ENCODE data around the gene NDUFS1. TPM values are rescaled to one million over a fixed set of nuclear protein-coding genes. Genes with fewer than 3 reads are reported as not detected.
"Not testable (repeated sequence)": the region's sequence is repeated elsewhere in the genome, so short reads cannot be mapped to it uniquely, and the experiment has no call there.

NDUFS1 gene
- total RNA-seq, 1 donor from 2014 or later = 82.7 TPM

DNA sequence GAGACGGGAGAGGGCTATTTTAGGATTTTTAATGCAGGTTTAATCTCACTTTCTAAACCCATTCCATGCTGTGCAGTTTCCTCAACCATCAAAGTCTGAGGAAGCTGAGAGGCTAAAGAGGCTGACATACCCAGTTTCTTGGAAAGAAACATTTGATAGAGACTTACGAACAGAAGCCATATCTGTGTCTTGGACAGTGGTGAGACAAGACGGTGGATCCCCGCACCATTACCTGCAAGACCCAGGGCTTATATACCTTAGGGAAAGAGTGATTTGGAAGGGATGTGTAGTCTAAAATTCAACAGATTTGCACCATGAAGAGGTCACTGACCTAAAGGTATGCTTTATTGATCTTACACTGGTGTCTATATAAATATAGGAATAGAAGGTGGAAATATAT lies 13.9 kb upstream of the NDUFS1 start:
- no peaks in the 10 kb centered on the region for H3K27me3 Mint-ChIP-seq (ENCODE audit: low read depth)
- TF ChIP-seq CTCF (IDR thresholded peaks at IDR 0.05) = no peak
- H3K4me3 Mint-ChIP-seq (ENCODE audit: unreplicated experiment) = no peak overlapping the region
- H3K36me3 Mint-ChIP-seq (ENCODE audit: low read depth) = peaks cover 7% of the 10 kb centered on the region
- no peak for DNase-seq (ENCODE audit: low spot score)
- H3K27ac Mint-ChIP-seq (ENCODE audit: unreplicated experiment) = no peak overlapping the region
- peaks cover 3% of the 10 kb centered on the region for H3K9me3 Mint-ChIP-seq (ENCODE audit: low read depth)
- H3K4me1 Mint-ChIP-seq (ENCODE audit: low read depth) = no peaks in the 10 kb centered on the region

GRCh38 chr2:206171624-206172397 lies 12.6 kb upstream of the NDUFS1 start:
- not testable (repeated sequence) for H3K9me3 Mint-ChIP-seq (ENCODE audit: low read depth); H3K27ac Mint-ChIP-seq (ENCODE audit: unreplicated experiment); H3K27me3 Mint-ChIP-seq (ENCODE audit: low read depth); H3K4me3 Mint-ChIP-seq (ENCODE audit: unreplicated experiment); H3K4me1 Mint-ChIP-seq (ENCODE audit: low read depth); DNase-seq (ENCODE audit: low spot score)
- peaks cover 11% of the 10 kb centered on the region for H3K36me3 Mint-ChIP-seq (ENCODE audit: low read depth)

DNA sequence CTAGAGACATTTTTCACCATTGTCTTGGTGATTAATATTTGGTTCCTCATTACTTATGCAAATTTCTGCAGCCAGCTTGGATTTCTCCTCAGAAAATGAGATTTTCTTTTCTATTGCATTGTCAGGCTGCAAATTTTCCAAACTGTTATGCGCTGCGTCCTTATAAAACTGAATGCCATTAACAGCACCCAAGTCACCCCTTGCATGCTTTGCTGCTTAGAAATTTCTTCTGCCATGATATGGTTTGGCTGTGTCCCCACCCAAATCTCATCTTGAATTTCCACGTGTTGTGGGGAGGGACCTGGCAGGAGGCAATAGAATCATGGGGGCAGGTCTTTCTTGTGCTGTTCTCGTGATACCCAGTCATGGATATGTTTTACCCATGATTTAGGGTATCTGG lies 9.0 kb upstream of the NDUFS1 start:
- not testable (repeated sequence) for H3K27ac Mint-ChIP-seq (ENCODE audit: unreplicated experiment); H3K9me3 Mint-ChIP-seq (ENCODE audit: low read depth)
- H3K36me3 Mint-ChIP-seq (ENCODE audit: low read depth) = peaks cover 18% of the 10 kb centered on the region

DNA sequence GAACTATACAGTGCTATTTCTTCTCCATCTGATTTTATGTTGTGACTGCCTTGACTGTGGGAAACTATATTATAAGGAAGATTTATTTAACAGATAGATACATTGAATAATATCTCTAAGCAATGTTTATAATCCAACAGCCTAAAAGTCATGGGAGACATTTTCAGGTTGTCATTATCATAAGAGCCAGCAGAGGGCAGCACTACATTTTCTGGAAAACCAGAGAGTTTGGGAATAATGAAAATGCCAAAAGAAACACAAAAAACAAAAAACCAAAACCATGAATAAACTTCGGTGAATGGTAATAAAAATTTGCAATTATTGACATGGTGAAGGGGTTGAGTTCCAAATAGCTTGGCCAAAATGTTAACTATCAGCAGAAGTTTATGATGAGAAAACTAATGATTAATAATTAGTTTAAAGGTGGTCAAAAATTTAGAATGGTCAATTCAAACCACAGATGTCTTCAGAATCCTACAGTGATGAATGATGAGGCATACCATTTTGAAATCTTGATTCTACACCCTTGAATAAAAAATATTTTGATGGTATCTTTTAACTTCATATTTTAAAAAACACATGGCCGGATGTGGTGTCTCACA lies 5.1 kb upstream of the NDUFS1 start:
- peaks cover 30% of the 10 kb centered on the region for H3K4me1 Mint-ChIP-seq (ENCODE audit: low read depth)
- peaks cover 3% of the 10 kb centered on the region for H3K9me3 Mint-ChIP-seq (ENCODE audit: low read depth)
- peak; percentile 92 for TF ChIP-seq CTCF (IDR thresholded peaks at IDR 0.05)
- H3K27me3 Mint-ChIP-seq (ENCODE audit: low read depth) = no peaks in the 10 kb centered on the region
- no peak overlapping the region for H3K4me3 Mint-ChIP-seq (ENCODE audit: unreplicated experiment)
- no peak for DNase-seq (ENCODE audit: low spot score)
- peaks cover 30% of the 10 kb centered on the region for H3K36me3 Mint-ChIP-seq (ENCODE audit: low read depth)
- H3K27ac Mint-ChIP-seq (ENCODE audit: unreplicated experiment) = no peak overlapping the region

More for the DNA sequence above, 9.0 kb upstream of the NDUFS1 start:
- DNase-seq (ENCODE audit: low spot score); H3K4me3 Mint-ChIP-seq (ENCODE audit: unreplicated experiment); H3K27me3 Mint-ChIP-seq (ENCODE audit: low read depth); H3K4me1 Mint-ChIP-seq (ENCODE audit: low read depth): not testable (repeated sequence)

- H3K36me3 Mint-ChIP-seq (ENCODE audit: low read depth) = peaks cover 29% of the 10 kb centered on the region
- no peak overlapping the region for H3K4me3 Mint-ChIP-seq (ENCODE audit: unreplicated experiment)
- no peaks in the 10 kb centered on the region for H3K27me3 Mint-ChIP-seq (ENCODE audit: low read depth)
- peaks cover 31% of the 10 kb centered on the region for H3K4me1 Mint-ChIP-seq (ENCODE audit: low read depth)
- H3K27ac Mint-ChIP-seq (ENCODE audit: unreplicated experiment) = no peak overlapping the region
- no peak for TF ChIP-seq CTCF (IDR thresholded peaks at IDR 0.05)
- peaks cover under 1% of the 10 kb centered on the region for H3K9me3 Mint-ChIP-seq (ENCODE audit: low read depth)
- DNase-seq (ENCODE audit: low spot score) = no peak
These were observed 4.1 kb upstream of the NDUFS1 start for GRCh38 chr2:206163251-206163880.

DNA sequence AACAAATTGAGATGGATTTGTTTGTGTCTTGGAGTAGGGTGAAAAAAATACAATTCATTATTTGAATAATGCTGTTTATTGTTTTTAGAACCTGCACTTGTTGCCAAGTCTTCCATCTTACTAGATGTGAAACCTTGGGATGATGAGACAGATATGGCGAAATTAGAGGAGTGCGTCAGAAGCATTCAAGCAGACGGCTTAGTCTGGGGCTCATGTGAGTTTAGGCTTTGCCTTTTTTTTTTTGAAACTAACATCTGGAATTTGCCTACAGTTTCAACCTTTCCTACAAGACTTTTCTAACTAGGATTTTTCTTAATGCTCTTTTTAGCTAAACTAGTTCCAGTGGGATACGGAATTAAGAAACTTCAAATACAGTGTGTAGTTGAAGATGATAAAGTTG lies 3.2 kb upstream of the NDUFS1 start:
- DNase-seq (ENCODE audit: low spot score); H3K27ac Mint-ChIP-seq (ENCODE audit: unreplicated experiment); H3K27me3 Mint-ChIP-seq (ENCODE audit: low read depth); H3K9me3 Mint-ChIP-seq (ENCODE audit: low read depth); H3K4me3 Mint-ChIP-seq (ENCODE audit: unreplicated experiment): not testable (repeated sequence)
- peaks cover 27% of the 10 kb centered on the region for H3K36me3 Mint-ChIP-seq (ENCODE audit: low read depth)
- H3K4me1 Mint-ChIP-seq (ENCODE audit: low read depth) = peaks cover 41% of the 10 kb centered on the region

Data from chondrocyte (in vitro differentiated cells).